Measurements from ENCODE around the gene CHRNB1. TPM values are rescaled to one million over a fixed set of nuclear protein-coding genes. Genes with fewer than 3 reads are reported as not detected.

Gene CHRNB1
- 12.5 and 15.4 TPM in 2 replicates for total RNA-seq

GRCh38 chr17:7444682-7445618 lies at the start of gene CHRNB1:
CHRNB1 (plus strand) TSS chr17:7445061; CDS start chr17:7445128, 67 bp downstream.
- intact Hi-C loops (cut with micrococcal nuclease), result loop anchor here (1.0 kb wide), 2 partner anchors 8 to 10 kb away; no protein-coding TSS in a partner anchor

DNA sequence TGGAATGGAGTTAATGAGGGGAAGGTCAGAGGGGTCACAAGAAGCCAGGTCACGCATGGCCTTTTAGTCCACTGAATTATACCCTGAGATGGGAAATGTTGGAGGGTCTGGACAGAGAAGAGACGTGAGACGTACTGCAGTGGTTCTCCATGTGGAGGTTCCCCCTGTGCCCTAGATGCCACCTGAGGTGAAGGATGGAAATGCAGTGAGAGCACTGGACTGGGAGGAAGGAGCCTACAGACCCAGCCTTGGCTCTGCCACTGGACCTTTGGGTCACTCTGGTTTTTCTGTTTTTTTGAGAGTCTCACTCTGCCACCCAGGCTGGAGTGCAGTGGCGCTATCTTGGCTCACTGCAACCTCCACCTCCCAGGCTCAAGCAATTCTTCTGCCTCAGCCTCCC lies 48.7 kb upstream of the CHRNB1 start:
- intact Hi-C loops (cut with micrococcal nuclease), result no loop called here

GRCh38 chr17:7398612-7399011 lies 46.2 kb upstream of the CHRNB1 start:
- intact Hi-C loops (cut with micrococcal nuclease), result no loop called here

GRCh38 chr17:7403043-7403726 lies 41.7 kb upstream of the CHRNB1 start:
- intact Hi-C loops (cut with micrococcal nuclease), result loop anchor here (5.0 kb wide), 1 partner anchor 439 kb away; no protein-coding TSS in a partner anchor

DNA sequence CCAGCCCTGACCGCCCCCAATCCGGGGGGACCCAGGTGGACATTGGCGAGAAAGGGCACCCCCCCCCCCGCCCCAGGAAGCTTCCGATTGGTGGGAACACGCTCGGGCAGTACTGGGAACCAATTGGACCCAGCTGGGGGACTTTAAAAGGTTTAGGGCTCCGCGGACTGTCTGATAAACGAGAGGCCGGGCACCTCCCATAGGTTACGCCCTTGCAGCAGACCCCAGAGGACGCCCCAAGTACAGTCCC lies 41.2 kb upstream of the CHRNB1 start:
- intact Hi-C loops (cut with micrococcal nuclease), result loop anchor here (5.0 kb wide), 1 partner anchor 439 kb away; no protein-coding TSS in a partner anchor

GRCh38 chr17:7403977-7404736 lies 40.7 kb upstream of the CHRNB1 start, which contains the start of gene TMEM256:
TMEM256 (minus strand) TSS chr17:7404097; CDS start chr17:7404084, 13 bp downstream.
- intact Hi-C loops (cut with micrococcal nuclease), result loop anchor here (1.0 to 5.0 kb wide), 13 partner anchors 10 to 438 kb away; partner anchors contain the start of genes ACAP1, FXR2, NEURL4 and PLSCR3

- intact Hi-C loops (cut with micrococcal nuclease), result loop anchor here (1.0 to 5.0 kb wide), 13 partner anchors 11 to 437 kb away; partner anchors contain the start of genes ACAP1, FXR2, NEURL4 and PLSCR3
Measured at GRCh38 chr17:7404737-7405349, 40.0 kb upstream of the CHRNB1 start.

- intact Hi-C loops (cut with micrococcal nuclease), result no loop called here
Measured at GRCh38 chr17:7405350-7406234, 39.3 kb upstream of the CHRNB1 start.

GRCh38 chr17:7406235-7406825 lies 38.5 kb upstream of the CHRNB1 start:
- intact Hi-C loops (cut with micrococcal nuclease), result no loop called here

DNA sequence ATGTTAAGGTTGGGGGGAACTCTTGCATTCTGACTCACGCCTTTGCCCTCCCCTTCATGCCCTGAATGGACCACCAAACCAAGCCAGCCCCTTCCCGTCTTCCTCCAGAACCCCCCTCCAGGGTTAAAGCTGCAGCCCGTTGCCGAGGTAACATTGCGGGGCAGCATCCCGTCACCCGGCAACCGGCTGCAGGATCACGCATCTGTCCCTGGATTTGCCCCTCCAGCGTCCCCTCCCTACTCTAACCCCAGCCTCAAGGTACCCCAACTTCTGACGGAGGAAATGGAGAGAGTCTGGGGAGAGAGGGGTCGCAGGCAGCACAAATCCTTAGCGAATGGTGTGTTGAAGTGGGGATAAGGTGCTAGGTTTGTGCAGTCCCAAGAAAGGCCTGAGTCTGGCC lies 37.8 kb upstream of the CHRNB1 start:
- intact Hi-C loops (cut with micrococcal nuclease), result no loop called here

DNA sequence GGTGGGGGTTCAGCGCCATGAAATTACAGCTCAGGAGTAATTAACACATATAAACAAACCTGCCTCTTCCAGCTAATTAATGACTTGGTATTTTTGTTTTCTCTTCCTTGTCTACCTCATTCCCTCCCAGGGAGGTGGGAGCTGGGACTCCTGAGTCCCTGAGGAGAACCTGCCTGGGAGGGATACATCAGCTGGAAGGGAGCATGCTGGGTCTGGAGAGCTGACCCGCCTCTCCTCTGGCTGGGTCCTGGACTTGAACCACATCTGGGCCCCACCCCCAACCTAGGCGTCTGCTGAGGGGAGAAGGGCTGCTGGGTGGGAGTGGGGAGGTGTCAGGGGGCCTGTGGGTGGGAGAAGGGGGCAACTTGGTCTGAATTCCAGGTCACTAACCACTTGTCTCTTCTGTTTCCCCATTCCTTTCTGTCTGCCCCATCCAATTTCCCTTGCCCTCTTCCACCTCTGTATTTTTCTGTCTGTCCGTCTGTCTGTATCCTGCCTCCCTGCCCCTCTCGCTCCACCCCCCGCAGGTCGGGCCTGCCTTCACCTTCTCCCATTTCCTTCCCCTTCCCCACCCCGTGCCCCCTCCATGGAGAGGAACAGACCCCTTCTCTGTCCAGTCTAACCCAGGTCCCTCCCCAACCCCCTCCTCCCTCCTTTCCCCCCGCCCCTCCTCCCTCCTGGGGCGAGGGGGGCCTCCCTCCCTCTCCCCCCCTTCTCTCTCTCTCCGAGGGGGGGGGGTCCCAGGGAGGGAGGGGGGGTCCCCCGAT lies 37.2 kb upstream of the CHRNB1 start, which contains the start of gene NLGN2:
Gene NLGN2, plus strand, starts transcription at position 361 of the 767 bp plus-strand sequence. CDS start 411 bp downstream, outside the sequence.
- intact Hi-C loops (cut with micrococcal nuclease), result no loop called here

- intact Hi-C loops (cut with micrococcal nuclease), result no loop called here
Measured at GRCh38 chr17:7408252-7408727, 36.6 kb upstream of the CHRNB1 start.

DNA sequence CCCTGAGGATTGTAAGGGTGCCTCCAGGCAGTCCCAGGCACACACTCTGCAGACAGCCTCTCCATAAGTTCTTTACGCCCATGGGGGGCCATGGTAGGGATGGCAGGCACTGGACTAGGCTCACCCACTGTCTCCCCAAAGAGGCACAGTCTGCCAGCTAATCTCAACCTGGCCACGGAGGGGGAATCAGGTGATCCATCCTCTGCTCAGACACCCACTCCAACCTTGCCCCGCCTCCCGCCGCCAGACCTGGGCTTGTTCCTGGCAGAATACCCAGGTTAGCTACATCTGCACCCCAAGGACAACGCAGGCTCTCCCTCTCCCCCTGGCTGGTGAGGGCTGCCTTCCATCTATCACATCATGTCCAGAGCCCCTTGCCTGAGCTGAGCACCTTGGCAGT lies 36.0 kb upstream of the CHRNB1 start:
- intact Hi-C loops (cut with micrococcal nuclease), result no loop called here

DNA sequence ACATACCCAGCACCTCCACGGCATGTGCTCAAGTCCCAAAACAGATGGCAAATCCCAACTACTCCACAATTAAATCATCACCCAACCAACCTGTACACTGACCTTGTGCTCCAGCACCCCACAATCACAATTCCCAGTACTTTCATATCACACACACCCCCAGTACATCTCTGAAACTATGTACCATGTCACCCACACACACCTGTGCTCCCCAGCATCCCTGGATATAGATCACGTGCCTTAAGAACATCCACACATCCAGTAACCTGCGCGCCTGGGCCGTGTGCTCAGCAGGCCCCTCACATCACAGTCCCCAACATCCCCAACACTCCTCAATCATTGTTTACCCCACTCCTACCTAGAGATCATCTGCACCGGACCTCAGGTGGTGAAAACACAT lies 35.1 kb upstream of the CHRNB1 start:
- intact Hi-C loops (cut with micrococcal nuclease), result no loop called here

DNA sequence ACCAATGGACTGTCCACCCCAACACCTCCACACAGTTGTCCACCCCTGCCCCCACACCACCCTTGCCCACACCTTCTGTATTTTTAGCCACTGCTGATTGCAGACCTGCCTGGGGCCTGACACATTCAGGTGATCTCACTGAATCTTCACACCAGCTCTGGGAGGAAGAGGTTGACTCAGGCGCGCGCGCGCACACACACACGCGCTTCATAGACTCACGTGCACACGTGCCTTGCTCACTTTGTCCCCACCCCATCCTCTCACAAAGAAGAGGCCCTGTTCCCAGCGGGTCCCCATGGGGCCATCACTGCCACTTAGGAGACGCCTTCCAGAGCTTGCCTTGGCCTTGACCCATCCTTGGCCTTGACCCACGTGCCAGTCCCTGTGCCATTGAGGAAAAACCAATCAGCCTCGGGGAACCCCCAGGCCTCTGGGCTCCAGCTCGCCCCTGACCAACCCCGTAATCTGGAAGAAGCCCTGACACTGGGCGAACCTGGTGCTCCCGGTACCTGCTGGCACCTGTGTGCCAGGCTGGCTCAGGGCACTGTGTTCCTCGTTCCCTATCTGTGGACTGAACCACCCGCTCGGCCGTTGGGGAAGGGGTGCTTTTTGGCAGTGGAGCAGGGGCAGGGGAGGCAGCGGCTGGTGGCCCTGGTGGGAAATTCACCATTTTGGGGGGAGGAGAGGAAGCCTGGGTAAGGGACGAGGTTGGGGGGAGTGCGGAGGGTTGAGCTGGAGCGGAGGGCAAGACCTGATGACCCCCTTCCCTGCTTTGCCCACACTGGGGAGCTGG lies 34.0 kb upstream of the CHRNB1 start:
- intact Hi-C loops (cut with micrococcal nuclease), result no loop called here

DNA sequence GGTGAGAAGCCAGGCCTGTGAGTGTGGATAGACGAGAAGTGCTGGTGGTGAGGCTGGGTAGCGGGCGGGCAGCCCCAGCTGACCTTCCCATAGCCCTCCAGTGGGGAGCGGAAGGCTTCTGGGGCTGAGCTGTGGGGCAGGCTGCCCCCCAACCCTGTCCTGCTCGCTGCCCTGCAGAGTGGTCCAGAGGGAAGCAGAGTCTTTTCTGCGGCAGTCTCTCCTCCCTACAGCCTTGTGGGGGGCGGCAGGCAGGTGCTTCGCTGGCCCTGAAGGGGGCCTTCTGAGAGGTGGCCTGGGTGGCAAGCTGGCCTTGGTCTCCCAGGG lies 33.5 kb upstream of the CHRNB1 start:
- intact Hi-C loops (cut with micrococcal nuclease), result no loop called here

DNA sequence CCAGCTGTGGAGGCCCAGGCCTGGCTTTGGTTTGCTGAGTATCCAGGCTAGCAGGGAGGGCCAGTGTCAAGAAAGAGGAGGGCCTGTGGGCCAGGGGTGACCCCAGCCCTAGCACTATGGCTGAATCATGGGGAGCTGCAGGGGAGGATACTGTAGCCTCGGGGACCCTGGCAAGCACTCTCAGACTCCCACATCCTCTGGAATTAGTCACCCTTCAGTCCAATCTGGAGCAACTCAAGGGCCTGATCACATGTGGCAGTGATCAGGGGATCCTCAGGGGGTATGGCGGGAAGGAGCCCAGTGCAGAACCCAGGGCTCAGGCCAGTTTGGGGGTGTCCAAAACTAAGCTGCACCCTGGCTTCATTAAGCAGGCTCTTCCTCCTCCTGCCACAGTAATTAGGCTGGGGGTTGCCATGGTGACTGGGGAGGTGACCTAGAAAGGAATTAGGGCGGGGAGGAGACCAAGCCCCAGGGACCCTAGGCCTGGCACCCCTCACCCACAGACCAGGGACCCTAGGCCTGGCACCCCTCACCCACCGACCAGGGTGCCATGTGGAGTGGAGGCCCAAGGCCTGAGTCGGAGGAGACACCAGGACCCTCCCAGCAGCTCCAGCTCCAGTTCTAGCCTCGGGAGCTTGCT lies 31.4 kb upstream of the CHRNB1 start:
- intact Hi-C loops (cut with micrococcal nuclease), result no loop called here

All from T-helper 1 cell treated with Interleukin-12 subunit alpha and Interleukin-12 subunit beta and Interleukin-4 antibody, amounts not matched to agents 30 ng/mL and 1 ng/mL, for 36 hours (primary cell).